Fibroblast of mammary gland (primary cell): ENCODE data around the gene FBXO9.

ENCODE experiments used
- DNase-seq: peaks from one replicate; pipeline ENCODE4 v3.0.0-alpha.2; 2010; ENCODE audit warnings: low read depth
- H3K4me3 ChIP-seq: 2 replicates; pipeline ENCODE4 v1.5.1; 2011; ENCODE audit warnings: low read depth, mild to moderate bottlenecking, low read length, moderate library complexity; ENCODE audit not compliant: control insufficient read depth
- TF ChIP-seq, protein P1 (sequence below): conservative IDR thresholded peaks from 2 replicates; pipeline ENCODE4 v1.5.1; 2011; ENCODE audit warnings: low read depth, low read length, inconsistent platforms; ENCODE audit not compliant: control insufficient read depth, insufficient read depth

FBXO9 gene

DNA sequence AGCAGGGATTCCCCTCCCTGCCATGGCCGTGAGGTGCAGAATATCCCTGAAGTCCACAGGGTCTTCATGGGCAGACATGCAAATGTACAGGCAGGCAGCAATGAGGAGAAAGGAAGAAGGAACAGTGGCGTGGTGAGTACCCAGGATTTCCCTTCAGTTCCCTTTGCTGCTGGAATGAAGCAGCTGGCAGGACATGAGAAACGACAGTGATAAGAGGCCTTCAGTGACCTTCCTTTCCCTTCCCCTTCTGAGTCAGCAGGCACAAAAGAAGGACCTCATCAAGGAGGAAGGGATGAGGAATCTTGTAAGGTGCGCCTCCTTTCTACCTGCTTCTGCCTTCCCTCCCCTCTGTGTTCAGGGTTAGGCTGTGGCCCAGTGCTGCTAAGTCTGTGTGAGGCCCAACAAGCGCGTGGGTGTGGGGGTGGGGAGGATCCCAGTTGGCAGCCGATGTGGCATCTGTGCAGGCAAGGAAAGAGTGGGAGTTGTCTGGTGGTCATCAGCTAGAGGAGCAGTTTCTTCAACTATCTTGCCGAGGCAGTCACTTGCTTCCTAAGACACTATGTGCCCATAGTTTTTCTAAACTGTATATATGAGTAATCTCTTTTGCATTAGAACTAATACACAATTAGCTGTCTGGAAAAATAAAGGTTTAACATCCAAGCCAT, 29.5 kb upstream of the FBXO9 start:
- DNase-seq = peak; percentile 41
- TF ChIP-seq, protein P1, sequence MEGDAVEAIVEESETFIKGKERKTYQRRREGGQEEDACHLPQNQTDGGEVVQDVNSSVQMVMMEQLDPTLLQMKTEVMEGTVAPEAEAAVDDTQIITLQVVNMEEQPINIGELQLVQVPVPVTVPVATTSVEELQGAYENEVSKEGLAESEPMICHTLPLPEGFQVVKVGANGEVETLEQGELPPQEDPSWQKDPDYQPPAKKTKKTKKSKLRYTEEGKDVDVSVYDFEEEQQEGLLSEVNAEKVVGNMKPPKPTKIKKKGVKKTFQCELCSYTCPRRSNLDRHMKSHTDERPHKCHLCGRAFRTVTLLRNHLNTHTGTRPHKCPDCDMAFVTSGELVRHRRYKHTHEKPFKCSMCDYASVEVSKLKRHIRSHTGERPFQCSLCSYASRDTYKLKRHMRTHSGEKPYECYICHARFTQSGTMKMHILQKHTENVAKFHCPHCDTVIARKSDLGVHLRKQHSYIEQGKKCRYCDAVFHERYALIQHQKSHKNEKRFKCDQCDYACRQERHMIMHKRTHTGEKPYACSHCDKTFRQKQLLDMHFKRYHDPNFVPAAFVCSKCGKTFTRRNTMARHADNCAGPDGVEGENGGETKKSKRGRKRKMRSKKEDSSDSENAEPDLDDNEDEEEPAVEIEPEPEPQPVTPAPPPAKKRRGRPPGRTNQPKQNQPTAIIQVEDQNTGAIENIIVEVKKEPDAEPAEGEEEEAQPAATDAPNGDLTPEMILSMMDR = no peak
- no peak overlapping the region for H3K4me3 ChIP-seq

DNA sequence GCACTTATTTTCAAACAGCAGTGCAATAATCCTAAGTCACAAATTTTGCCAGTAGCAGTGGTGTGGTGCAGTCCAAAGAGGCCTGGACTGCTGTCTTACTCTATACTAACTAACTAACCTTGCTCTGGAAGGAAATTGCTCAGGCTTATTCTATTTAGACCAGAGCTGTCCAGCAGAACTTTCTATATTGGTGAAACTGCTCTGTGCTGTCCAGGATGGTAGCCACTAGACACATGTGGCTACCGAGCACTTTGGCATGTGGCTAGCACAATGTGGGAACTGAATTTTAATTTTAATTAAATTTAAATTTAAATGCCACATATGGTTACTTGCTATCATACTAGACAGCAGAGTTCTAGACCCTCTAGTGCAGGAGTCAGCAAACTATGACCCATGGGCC, 27.1 kb upstream of the FBXO9 start:
- TF ChIP-seq, protein P1 = no peak
- H3K4me3 ChIP-seq = no peak overlapping the region
- DNase-seq = no peak

GRCh38 chr6:53038596-53038995, 26.6 kb upstream of the FBXO9 start:
- no peak overlapping the region for H3K4me3 ChIP-seq
- TF ChIP-seq, protein P1 = no peak
- DNase-seq = no peak

DNA sequence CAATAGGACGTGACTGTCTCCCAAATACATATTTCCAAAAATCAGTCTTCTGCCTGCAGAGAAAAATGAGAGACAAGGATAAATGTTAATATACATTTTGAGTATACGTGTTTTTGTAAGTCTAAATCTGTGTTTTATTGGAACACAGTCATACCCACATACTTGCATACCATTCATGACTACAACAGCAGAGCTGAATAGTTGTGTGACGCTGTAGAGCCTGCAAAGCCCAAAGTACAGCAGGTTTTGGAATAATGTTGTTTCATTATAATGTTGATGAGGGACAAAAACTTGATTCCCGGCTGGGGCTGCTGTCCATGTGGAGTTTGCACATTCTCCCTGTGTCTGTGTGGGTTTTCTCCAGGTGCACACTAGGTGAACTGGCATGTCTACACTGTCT, 23.8 kb upstream of the FBXO9 start:
- DNase-seq = peak; percentile 61
- TF ChIP-seq, protein P1 = no peak
- H3K4me3 ChIP-seq = no peak overlapping the region

DNA sequence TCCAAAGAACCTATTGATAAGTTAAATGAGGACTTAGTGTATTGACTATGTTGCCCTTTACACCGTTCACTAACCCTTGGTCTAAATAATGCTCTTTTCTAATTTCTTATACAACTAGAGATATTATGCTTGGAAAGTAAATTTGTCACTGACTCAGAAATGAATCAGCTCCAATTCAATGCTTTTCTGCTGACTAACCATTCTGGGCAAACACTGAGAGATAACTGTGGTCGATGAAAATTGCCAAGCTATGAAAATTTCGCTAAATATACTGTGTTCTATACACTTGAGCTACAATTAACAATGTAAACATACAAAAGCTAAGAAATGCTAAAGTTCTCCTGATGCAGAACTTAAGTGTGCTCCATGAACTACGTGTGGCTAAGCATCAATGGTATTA, 23.1 kb upstream of the FBXO9 start:
- TF ChIP-seq, protein P1 = no peak
- DNase-seq = peak; percentile 94
- H3K4me3 ChIP-seq = no peak overlapping the region

GRCh38 chr6:53043581-53043980, 21.6 kb upstream of the FBXO9 start:
- no peak overlapping the region for H3K4me3 ChIP-seq
- no peak for DNase-seq
- TF ChIP-seq, protein P1 = no peak

DNA sequence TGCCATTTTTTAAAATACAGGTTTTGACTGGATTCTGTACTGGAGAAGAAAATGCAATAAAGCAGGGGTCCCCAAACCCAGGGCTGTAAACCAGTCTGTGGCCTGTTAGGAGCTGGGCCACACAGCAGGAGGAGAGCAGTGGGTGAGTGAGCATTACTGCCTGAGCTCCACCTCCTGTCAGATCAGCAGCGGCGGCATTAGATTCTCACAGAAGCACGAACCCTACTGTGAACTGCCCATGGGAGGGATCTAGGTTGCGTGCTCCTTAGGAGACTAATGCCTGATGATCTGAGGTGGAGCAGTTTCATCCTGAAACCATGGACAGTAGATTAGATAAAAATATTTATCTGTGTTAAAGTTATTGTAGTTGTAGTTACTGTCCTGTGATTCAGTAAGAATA, 21.1 kb upstream of the FBXO9 start:
- no peak overlapping the region for H3K4me3 ChIP-seq
- peak; percentile 62 for DNase-seq
- TF ChIP-seq, protein P1 = no peak
